IPS-18c (cell line): ENCODE measurements around the gene TRAF1.

Experiments used
- H3K4me3 ChIP-seq: 2 replicates; pipeline ENCODE4 v1.7.0; 2013; ENCODE audit warnings: low read depth, mild to moderate bottlenecking, low read length, moderate library complexity; ENCODE audit not compliant: insufficient read depth
- H3K9me3 ChIP-seq: one replicate; pipeline ENCODE4 v1.6.1; 2013; ENCODE audit warnings: mild to moderate bottlenecking, low read length, moderate library complexity; ENCODE audit not compliant: control insufficient read depth, insufficient read depth

TRAF1 gene

GRCh38 chr9:120944948-120945347 lies 18.4 kb upstream of the TRAF1 start:
- Histone ChIP-seq H3K9me3 (no peaks in the 10 kb centered on the region), H3K4me3 (no peak overlapping the region)

DNA sequence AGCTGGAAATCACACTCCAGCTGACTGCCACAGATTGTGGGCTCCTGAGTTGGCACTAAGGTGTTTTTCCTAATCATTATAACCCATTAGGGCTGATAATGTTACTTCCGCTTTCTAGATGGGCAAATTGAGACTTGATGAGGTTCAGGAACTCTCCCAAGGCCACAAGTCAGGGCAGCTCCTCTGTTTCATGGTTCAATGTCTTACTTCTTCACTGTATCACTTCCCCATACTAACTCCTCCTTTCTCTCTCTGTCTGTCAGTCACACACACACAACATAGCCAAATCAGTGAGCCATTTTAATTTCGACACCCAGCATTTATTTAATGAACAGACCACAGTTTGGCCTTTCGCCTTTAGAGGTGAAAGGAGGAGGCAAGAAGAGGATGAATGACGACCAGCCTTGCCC lies 17.8 kb upstream of the TRAF1 start:
- Histone ChIP-seq H3K9me3 (no peaks in the 10 kb centered on the region), H3K4me3 (no peak overlapping the region)

DNA sequence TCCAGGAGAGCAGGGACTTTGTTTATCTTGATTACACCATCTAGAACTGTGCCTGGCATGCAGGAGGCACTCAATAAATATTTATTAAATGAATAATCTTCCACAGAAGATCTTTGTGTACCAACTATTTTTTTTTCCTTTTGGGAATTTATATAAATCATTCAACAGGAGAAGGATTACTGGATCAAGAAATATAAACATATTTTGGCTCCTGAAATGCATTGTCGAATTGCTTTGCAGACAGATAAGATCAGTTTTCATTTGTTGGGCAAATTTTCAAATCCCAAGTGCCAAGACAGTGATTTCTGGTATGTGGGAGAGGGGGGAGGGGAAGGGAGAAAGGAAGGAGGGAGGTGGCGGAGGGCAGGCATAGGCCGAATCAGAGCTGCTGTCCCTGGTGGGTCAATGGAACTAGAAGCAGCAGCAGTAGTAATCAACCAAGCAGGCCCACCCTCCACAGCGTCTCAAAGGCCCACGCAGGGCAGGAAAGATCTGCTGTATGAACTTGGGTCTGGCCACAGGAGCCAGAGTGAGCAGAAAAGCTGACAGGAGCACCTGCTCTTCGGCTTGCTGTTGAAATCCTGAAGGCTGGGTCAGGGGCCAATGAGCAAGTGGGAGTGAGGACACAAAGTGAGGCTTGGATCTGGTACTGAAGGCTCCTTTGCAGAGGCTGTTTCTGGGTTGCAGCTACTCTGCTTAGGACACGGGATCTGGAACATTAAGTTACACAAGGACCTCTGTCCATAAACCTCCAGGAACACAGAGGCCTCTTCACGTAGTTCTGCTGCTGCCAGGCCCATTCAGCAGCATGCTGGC lies 15.8 kb upstream of the TRAF1 start:
- no peaks in the 10 kb centered on the region for H3K9me3 ChIP-seq
- no peak overlapping the region for H3K4me3 ChIP-seq

DNA sequence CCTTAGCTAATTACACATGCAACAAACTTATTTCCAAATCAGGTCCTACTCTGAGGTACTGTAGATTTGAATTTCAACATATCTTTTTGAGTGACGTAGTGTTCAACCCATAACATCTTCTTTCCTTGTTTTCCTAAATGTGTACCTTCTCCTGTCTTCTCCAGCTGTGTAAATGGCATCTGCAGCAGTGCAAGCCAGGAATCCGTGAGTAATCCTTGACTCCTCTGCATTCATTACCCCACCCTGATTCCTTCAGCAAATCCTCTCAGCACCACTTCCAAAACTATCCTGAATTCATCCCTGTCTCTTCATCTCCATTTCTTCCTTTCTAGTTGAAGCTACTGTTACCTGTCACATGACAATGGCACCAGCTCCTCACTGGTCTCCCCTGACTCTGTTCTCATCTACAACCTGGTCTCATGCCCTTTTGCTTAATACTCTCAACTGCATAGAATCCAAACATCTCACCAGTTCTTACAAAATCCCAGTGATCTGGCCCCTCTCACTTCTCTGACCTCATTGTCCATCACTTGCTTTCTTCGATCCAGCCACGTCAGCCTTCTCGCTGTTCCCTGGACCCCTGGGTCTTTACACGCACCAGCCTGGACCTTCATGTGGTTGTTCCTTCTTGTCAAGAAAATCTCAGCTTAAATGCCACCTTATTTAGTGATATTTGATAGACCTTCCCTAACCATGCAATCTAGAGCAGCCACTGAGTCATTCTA lies 14.6 kb upstream of the TRAF1 start:
- Histone ChIP-seq H3K9me3 (no peaks in the 10 kb centered on the region), H3K4me3 (no peak overlapping the region)

- Histone ChIP-seq H3K9me3 (no peaks in the 10 kb centered on the region), H3K4me3 (no peak overlapping the region)
These were observed 14.0 kb upstream of the TRAF1 start for GRCh38 chr9:120940573-120940972.

GRCh38 chr9:120938851-120939250 lies 12.3 kb upstream of the TRAF1 start:
- H3K4me3 ChIP-seq = no peak overlapping the region
- no peaks in the 10 kb centered on the region for H3K9me3 ChIP-seq

DNA sequence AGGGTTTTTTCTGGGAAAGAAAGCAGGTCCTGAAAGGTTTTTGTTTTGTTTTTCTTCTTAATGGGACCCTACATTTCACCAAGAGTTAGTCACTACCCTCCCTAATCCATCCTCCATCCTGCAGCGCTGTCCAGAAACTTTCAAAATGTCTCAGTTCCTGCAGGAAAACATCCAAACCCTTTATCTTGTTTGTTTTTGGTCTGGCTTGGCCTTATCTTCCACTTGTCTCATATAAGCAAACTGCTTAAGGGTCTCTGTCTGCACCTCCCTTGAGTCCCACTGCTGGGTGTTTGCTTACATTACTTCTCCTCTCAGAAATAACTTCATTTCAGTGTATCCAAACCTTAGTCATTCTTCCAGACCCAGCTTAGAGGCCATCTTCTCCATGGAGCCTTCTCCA lies 11.0 kb upstream of the TRAF1 start:
- H3K4me3 ChIP-seq = no peak overlapping the region

GRCh38 chr9:120937127-120937526 lies 10.5 kb upstream of the TRAF1 start:
- no peak overlapping the region for H3K4me3 ChIP-seq
- no peaks in the 10 kb centered on the region for H3K9me3 ChIP-seq

More for the DNA sequence above, 11.0 kb upstream of the TRAF1 start:
- H3K9me3 ChIP-seq = no peaks in the 10 kb centered on the region

DNA sequence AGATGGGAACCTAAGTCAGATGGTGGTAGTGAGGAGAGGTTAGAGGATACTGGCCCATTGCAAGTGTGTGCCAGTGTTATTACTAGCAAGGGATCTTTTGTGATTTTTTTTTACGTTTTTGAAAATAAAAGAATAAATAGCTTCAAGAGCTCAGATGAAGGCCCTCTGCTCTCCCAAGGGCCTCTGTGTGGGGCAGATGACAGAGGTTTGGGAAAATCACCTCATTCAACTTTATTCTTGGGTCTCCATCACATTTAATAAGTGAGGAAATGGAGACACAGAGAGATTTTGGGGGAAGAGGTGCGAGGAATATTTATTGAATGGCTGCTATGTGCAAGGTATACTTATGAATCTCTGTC lies 10.1 kb upstream of the TRAF1 start:
- H3K9me3 ChIP-seq = no peaks in the 10 kb centered on the region
- no peak overlapping the region for H3K4me3 ChIP-seq

GRCh38 chr9:120936011-120936763 lies 9.6 kb upstream of the TRAF1 start:
- no peaks in the 10 kb centered on the region for H3K9me3 ChIP-seq
- H3K4me3 ChIP-seq = no peak overlapping the region

GRCh38 chr9:120935383-120935857 lies 8.8 kb upstream of the TRAF1 start:
- no peak overlapping the region for H3K4me3 ChIP-seq
- H3K9me3 ChIP-seq = no peaks in the 10 kb centered on the region

GRCh38 chr9:120934281-120934680 lies 7.7 kb upstream of the TRAF1 start:
- H3K4me3 ChIP-seq = no peak overlapping the region

DNA sequence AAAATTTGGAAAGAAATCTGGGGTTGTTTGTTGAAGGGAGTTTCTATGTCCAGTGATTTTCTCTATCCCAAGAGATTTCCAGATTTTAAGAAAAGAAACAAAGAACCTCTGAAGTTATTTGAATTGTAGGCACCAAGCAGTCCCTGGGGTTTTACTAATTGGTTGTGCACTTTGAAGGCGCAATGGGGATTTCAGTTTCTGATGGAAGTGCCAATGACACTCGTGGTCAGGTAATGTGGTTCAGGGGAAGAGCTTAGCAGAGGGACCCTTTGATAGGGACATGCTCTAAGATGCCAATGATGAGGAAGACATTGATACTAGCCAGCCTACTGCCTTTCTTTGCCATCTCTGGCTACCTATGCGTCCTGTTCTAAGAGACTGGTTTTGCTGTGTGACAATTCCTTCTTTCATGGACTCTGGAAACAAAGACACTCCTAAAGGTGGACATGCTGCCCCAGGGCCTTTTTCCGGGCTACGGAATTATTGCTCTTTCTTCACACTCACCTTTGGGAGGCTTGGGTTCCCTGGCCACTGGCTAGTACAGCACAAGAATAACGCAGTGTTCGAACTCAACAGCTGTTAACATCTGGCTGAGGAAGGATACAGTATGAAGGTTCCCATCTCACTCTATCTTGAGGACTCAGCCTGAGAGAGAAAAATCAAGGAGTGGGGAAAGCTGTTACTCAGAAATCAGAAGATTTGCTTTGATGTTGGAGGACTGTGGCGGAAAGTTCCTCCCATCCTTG lies 6.9 kb upstream of the TRAF1 start:
- Histone ChIP-seq H3K9me3 (no peaks in the 10 kb centered on the region), H3K4me3 (no peak overlapping the region)

More at GRCh38 chr9:120934281-120934680, 7.7 kb upstream of the TRAF1 start:
- no peaks in the 10 kb centered on the region for H3K9me3 ChIP-seq

- no peak overlapping the region for H3K4me3 ChIP-seq
- H3K9me3 ChIP-seq = no peaks in the 10 kb centered on the region
These were observed 5.7 kb upstream of the TRAF1 start for GRCh38 chr9:120932086-120932823.

DNA sequence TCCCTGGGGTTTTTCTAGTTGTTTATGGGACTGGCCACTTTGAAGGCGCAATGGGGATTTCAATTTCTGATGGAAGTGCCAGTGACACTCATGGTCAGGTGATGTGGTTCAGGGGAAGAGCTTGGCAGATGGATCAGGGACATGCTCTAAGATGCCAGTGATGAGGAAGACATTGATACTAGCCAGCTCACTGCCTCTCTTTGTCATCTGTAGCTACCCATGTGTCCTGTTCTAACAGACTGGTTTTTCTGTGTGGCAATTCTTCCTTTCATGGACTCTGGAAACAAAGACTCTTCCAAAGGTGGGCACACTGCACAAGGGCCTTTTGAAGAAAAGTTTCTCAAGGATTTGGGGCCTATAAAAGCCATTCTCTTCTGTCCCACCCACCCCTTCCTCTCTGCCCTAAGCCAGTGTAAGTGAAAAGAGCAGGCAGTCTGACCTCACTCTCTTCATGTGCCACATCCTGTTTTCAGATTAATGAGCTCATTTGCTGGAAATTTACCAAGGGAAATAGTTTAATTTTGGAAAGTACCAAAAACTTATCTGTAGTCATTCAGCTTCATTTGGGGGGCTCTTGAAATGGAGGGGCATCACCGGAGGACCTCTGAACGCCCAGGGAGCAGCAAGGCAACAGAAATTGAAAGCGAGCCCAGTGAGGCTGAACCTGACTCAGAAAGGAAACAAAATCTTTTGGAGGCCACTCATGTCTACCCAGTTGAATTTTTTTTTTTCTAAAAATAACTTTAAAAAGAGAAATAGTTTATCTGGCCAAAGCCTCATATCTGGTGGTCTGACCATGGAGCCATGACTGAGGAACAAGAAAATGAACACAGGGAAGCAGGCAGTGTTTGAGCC lies 4.9 kb upstream of the TRAF1 start:
- H3K4me3 ChIP-seq = no peak overlapping the region
- no peaks in the 10 kb centered on the region for H3K9me3 ChIP-seq
